ENCODE measurements around the gene LRRC4C. TPM values are rescaled to one million over a fixed set of nuclear protein-coding genes. Genes with fewer than 3 reads are reported as not detected.

LRRC4C gene
- total RNA-seq, 1 donor from 2014 or later, result 1.2 TPM

- peaks cover 4% of the 10 kb centered on the region for H3K36me3 Mint-ChIP-seq (ENCODE audit: low read depth, unreplicated experiment)
- TF ChIP-seq CTCF (IDR thresholded peaks at IDR 0.05; ENCODE audit: unreplicated experiment), result peak; percentile 39
- H3K4me3 Mint-ChIP-seq (ENCODE audit: unreplicated experiment), result no peak overlapping the region
- H3K27me3 Mint-ChIP-seq (ENCODE audit: unreplicated experiment), result no peaks in the 10 kb centered on the region
- no peaks in the 10 kb centered on the region for H3K4me1 Mint-ChIP-seq (ENCODE audit: unreplicated experiment)
- H3K27ac Mint-ChIP-seq (ENCODE audit: unreplicated experiment), result no peak overlapping the region
- H3K9me3 Mint-ChIP-seq (ENCODE audit: unreplicated experiment), result peaks cover 10% of the 10 kb centered on the region
- DNase-seq (ENCODE audit: low spot score), result no peak
Observed at GRCh38 chr11:41309716-41310115, 149.7 kb downstream of the LRRC4C start.

GRCh38 chr11:41309111-41309522, 150.3 kb downstream of the LRRC4C start:
- Mint-ChIP-seq H3K27me3 (ENCODE audit: unreplicated experiment) (no peaks in the 10 kb centered on the region), H3K27ac (ENCODE audit: unreplicated experiment) (no peak overlapping the region), H3K4me3 (ENCODE audit: unreplicated experiment) (no peak overlapping the region), H3K9me3 (ENCODE audit: unreplicated experiment) (peaks cover 10% of the 10 kb centered on the region), H3K4me1 (ENCODE audit: unreplicated experiment) (no peaks in the 10 kb centered on the region), H3K36me3 (ENCODE audit: low read depth, unreplicated experiment) (peaks cover 4% of the 10 kb centered on the region)
- no peak for TF ChIP-seq CTCF (IDR thresholded peaks at IDR 0.05; ENCODE audit: unreplicated experiment)
- DNase-seq (ENCODE audit: low spot score), result no peak

GRCh38 chr11:41308286-41308685, 151.2 kb downstream of the LRRC4C start:
- no peak for TF ChIP-seq CTCF (IDR thresholded peaks at IDR 0.05; ENCODE audit: unreplicated experiment)
- H3K36me3 Mint-ChIP-seq (ENCODE audit: low read depth, unreplicated experiment), result peaks cover 4% of the 10 kb centered on the region
- no peaks in the 10 kb centered on the region for H3K27me3 Mint-ChIP-seq (ENCODE audit: unreplicated experiment)
- no peaks in the 10 kb centered on the region for H3K4me1 Mint-ChIP-seq (ENCODE audit: unreplicated experiment)
- DNase-seq (ENCODE audit: low spot score), result no peak
- H3K27ac Mint-ChIP-seq (ENCODE audit: unreplicated experiment), result no peak overlapping the region
- peaks cover 10% of the 10 kb centered on the region for H3K9me3 Mint-ChIP-seq (ENCODE audit: unreplicated experiment)
- H3K4me3 Mint-ChIP-seq (ENCODE audit: unreplicated experiment), result no peak overlapping the region

- Mint-ChIP-seq H3K9me3 (ENCODE audit: unreplicated experiment) (peaks cover 10% of the 10 kb centered on the region), H3K27ac (ENCODE audit: unreplicated experiment) (no peak overlapping the region), H3K36me3 (ENCODE audit: low read depth, unreplicated experiment) (peaks cover 4% of the 10 kb centered on the region), H3K4me3 (ENCODE audit: unreplicated experiment) (no peak overlapping the region), H3K4me1 (ENCODE audit: unreplicated experiment) (no peaks in the 10 kb centered on the region), H3K27me3 (ENCODE audit: unreplicated experiment) (no peaks in the 10 kb centered on the region)
- DNase-seq (ENCODE audit: low spot score), result no peak
- TF ChIP-seq CTCF (IDR thresholded peaks at IDR 0.05; ENCODE audit: unreplicated experiment), result no peak
Observed at GRCh38 chr11:41307296-41308080, 152.0 kb downstream of the LRRC4C start.

- no peak for DNase-seq (ENCODE audit: low spot score)
- Mint-ChIP-seq H3K9me3 (ENCODE audit: unreplicated experiment) (peaks cover 17% of the 10 kb centered on the region), H3K4me3 (ENCODE audit: unreplicated experiment) (no peak overlapping the region), H3K36me3 (ENCODE audit: low read depth, unreplicated experiment) (peaks cover 4% of the 10 kb centered on the region), H3K27me3 (ENCODE audit: unreplicated experiment) (no peaks in the 10 kb centered on the region), H3K27ac (ENCODE audit: unreplicated experiment) (no peak overlapping the region), H3K4me1 (ENCODE audit: unreplicated experiment) (no peaks in the 10 kb centered on the region)
- no peak for TF ChIP-seq CTCF (IDR thresholded peaks at IDR 0.05; ENCODE audit: unreplicated experiment)
Observed at GRCh38 chr11:41306431-41306830, 153.0 kb downstream of the LRRC4C start.
